SK-N-SH treated with all-trans-retinoic acid at 6 μM for 48 hours (cell line): ENCODE measurements around the gene ALS2CL.

ENCODE experiments used
- ATAC-seq: fragments of 200-7000 bp; cut with Tn5 transposase; 3 replicates; pipeline ENCODE4 v1.9.1; 2020; ENCODE audit warnings: mild to moderate bottlenecking, moderate library complexity
- ARNTL ChIP-seq: fragments of 450-650 bp; formaldehyde crosslinking; IDR thresholded peaks from 2 replicates; pipeline ENCODE4 v1.5.0; 2020; ENCODE audit warnings: low read depth, mild to moderate bottlenecking, moderate library complexity, borderline replicate concordance
- BACH2 ChIP-seq: fragments of 250-450 bp; sonication (Bioruptor Pico); IDR thresholded peaks from 2 replicates; pipeline ENCODE4 v1.9.0; 2021; ENCODE audit warnings: mild to moderate bottlenecking, borderline replicate concordance
- CREB5 ChIP-seq: fragments of 250-450 bp; sonication (Bioruptor Pico); IDR thresholded peaks from 2 replicates; pipeline ENCODE4 v1.5.1; 2020; ENCODE audit warnings: low read depth, mild to moderate bottlenecking, moderate library complexity
- CSDC2 ChIP-seq: fragments of 250-450 bp; sonication (Bioruptor Pico); IDR thresholded peaks from 2 replicates; pipeline ENCODE4 v1.5.0; 2020; ENCODE audit warnings: mild to moderate bottlenecking, moderate library complexity
- CSRNP3 ChIP-seq: fragments of 250-450 bp; sonication (Bioruptor Pico); IDR thresholded peaks from 2 replicates; pipeline ENCODE4 v1.5.1; 2021; ENCODE audit warnings: mild to moderate bottlenecking, moderate library complexity
- ESRRG ChIP-seq: fragments of 250-450 bp; sonication (Bioruptor Pico); IDR thresholded peaks from 2 replicates; pipeline ENCODE4 v1.6.1; 2021; ENCODE audit warnings: mild to moderate bottlenecking
- GLIS3 ChIP-seq: fragments of 250-450 bp; sonication (Bioruptor Pico); IDR thresholded peaks from 2 replicates; pipeline ENCODE4 v1.5.0; 2020; ENCODE audit warnings: mild to moderate bottlenecking, moderate library complexity
- ISL1 ChIP-seq: fragments of 250-450 bp; sonication (Bioruptor Pico); IDR thresholded peaks from 2 replicates; pipeline ENCODE4 v2.1.2; 2022; ENCODE audit warnings: mild to moderate bottlenecking, moderate library complexity
- OSR1 ChIP-seq: fragments of 250-450 bp; sonication (Bioruptor Pico); IDR thresholded peaks from 2 replicates; pipeline ENCODE4 v1.8.0; 2022; ENCODE audit warnings: moderate library complexity, mild to moderate bottlenecking, inconsistent platforms
- POU6F1 ChIP-seq: fragments of 250-450 bp; sonication (Bioruptor Pico); IDR thresholded peaks from 2 replicates; pipeline ENCODE4 v1.8.0; 2021; ENCODE audit warnings: low read depth, mild to moderate bottlenecking, moderate library complexity, borderline replicate concordance
- PPARA ChIP-seq: fragments of 250-450 bp; sonication (Bioruptor Pico); IDR thresholded peaks from 2 replicates; pipeline ENCODE4 v1.5.0; 2020; ENCODE audit warnings: mild to moderate bottlenecking, borderline replicate concordance
- RARB ChIP-seq: fragments of 250-450 bp; sonication (Bioruptor Pico); IDR thresholded peaks from 2 replicates; pipeline ENCODE4 v1.8.0; 2021; ENCODE audit warnings: mild to moderate bottlenecking, moderate library complexity
- SNAI2 ChIP-seq: fragments of 250-450 bp; sonication (Bioruptor Pico); IDR thresholded peaks from 2 replicates; pipeline ENCODE4 v1.5.0; 2020; ENCODE audit warnings: mild to moderate bottlenecking, moderate library complexity
- TCF4 ChIP-seq: fragments of 250-450 bp; sonication (Bioruptor Pico); IDR thresholded peaks from 2 replicates; pipeline ENCODE4 v1.8.0; 2021; ENCODE audit warnings: mild to moderate bottlenecking, moderate library complexity, borderline replicate concordance
- TOX ChIP-seq: fragments of 250-450 bp; sonication (Bioruptor Pico); IDR thresholded peaks from 2 replicates; pipeline ENCODE4 v1.8.0; 2021; ENCODE audit warnings: mild to moderate bottlenecking, moderate library complexity, borderline replicate concordance
- TSHZ2 ChIP-seq: fragments of 250-450 bp; sonication (Bioruptor Pico); IDR thresholded peaks from 2 replicates; pipeline ENCODE4 v1.5.0; 2020; ENCODE audit warnings: mild to moderate bottlenecking, moderate library complexity
- ZNF565 ChIP-seq: fragments of 450-650 bp; formaldehyde crosslinking; conservative IDR thresholded peaks from 2 replicates; pipeline ENCODE4 v1.5.0; 2020; ENCODE audit warnings: low read depth, mild to moderate bottlenecking, moderate library complexity
- ZNF8 ChIP-seq: fragments of 450-650 bp; formaldehyde crosslinking; IDR thresholded peaks from 2 replicates; pipeline ENCODE4 v1.5.0; 2020; ENCODE audit warnings: mild to moderate bottlenecking, moderate library complexity

Gene ALS2CL

GRCh38 chr3:46673151-46674030 lies 20.1 kb downstream of the ALS2CL start:
- no peak for TF ChIP-seq OSR1 (CRISPR knock-in tag)
- no peak for TF ChIP-seq TOX (CRISPR knock-in tag)
- TF ChIP-seq BACH2 (CRISPR knock-in tag): no peak
- TF ChIP-seq ESRRG: no peak
- TF ChIP-seq PPARA: no peak
- no peak for ATAC-seq

GRCh38 chr3:46672349-46672695 lies 21.2 kb downstream of the ALS2CL start:
- no peak for ATAC-seq
- TF ChIP-seq TSHZ2 (CRISPR knock-in tag): no peak
- no peak for TF ChIP-seq GLIS3 (CRISPR knock-in tag)
- TF ChIP-seq BACH2 (CRISPR knock-in tag): no peak
- TF ChIP-seq TOX (CRISPR knock-in tag): no peak
- no peak for TF ChIP-seq TCF4 (CRISPR knock-in tag)
- TF ChIP-seq RARB (CRISPR knock-in tag): no peak
- no peak for TF ChIP-seq ZNF565 (CRISPR knock-in tag)
- TF ChIP-seq CSRNP3 (CRISPR knock-in tag): no peak
- TF ChIP-seq SNAI2 (CRISPR knock-in tag): no peak
- no peak for TF ChIP-seq ARNTL (CRISPR knock-in tag)
- no peak for TF ChIP-seq OSR1 (CRISPR knock-in tag)
- no peak for TF ChIP-seq ZNF8 (CRISPR knock-in tag)
- TF ChIP-seq, all 23 proteins: peak for 0

GRCh38 chr3:46671541-46672348 lies 21.7 kb downstream of the ALS2CL start:
- TF ChIP-seq CSDC2 (CRISPR knock-in tag) (no peak), SNAI2 (CRISPR knock-in tag) (no peak), TSHZ2 (CRISPR knock-in tag) (no peak), TOX (CRISPR knock-in tag) (no peak), RARB (CRISPR knock-in tag) (no peak), ESRRG (no peak), ARNTL (CRISPR knock-in tag) (no peak), POU6F1 (CRISPR knock-in tag) (no peak), CREB5 (CRISPR knock-in tag) (no peak), OSR1 (CRISPR knock-in tag) (no peak), ZNF565 (CRISPR knock-in tag) (no peak), PPARA (no peak), ISL1 (no peak)
- ATAC-seq: no peak
